Tibial nerve (tissue), 4 donors: ENCODE results near the gene TRA2A. TPM values are rescaled to one million over a fixed set of nuclear protein-coding genes. Genes with fewer than 3 reads are reported as not detected.
A peak's percentile ranks its signal among the peaks of the same experiment; 100 is the strongest.

Experiments
- DNase-seq, 2 donors: peaks; one replicate each; pipeline ENCODE4 v3.0.0-alpha.2; 2019; ENCODE audit warnings: low spot score in 2 of 2
- H3K27ac ChIP-seq, 4 donors: fragments of 200-600 bp; sonication (generic) in 3 of 4; one replicate each; pipeline ENCODE4 v1.5.1; 2017 to 2019; ENCODE audit warnings: mild to moderate bottlenecking in 1 of 4
- H3K27me3 ChIP-seq, 2 donors: fragments of 200-600 bp; sonication (generic) in 1 of 2; one replicate each; pipeline versions ENCODE4 v1.5.1 to v1.6.0; 2017 to 2019
- H3K36me3 ChIP-seq, 3 donors: fragments of 200-600 bp; sonication (generic); one replicate each; pipeline ENCODE4 v1.5.1; 2018 to 2019
- H3K4me1 ChIP-seq, 4 donors: fragments of 200-600 bp; sonication (generic) in 3 of 4; one replicate each; pipeline ENCODE4 v1.5.1; 2017 to 2019
- H3K4me3 ChIP-seq, 4 donors: fragments of 200-600 bp; sonication (generic) in 3 of 4; one replicate each; pipeline ENCODE4 v1.5.1; 2017 to 2019; ENCODE audit warnings: mild to moderate bottlenecking in 1 of 4, moderate library complexity in 1 of 4
- H3K9me3 ChIP-seq, 4 donors: fragments of 200-600 bp; sonication (generic) in 3 of 4; one replicate each; pipeline ENCODE4 v1.5.1; 2017 to 2019
- EP300 ChIP-seq, 2 donors: sonication (generic); formaldehyde crosslinking; IDR thresholded peaks; one replicate each; pipeline ENCODE4 v1.6.1; 2017; ENCODE audit warnings: antibody characterized with exemption in 2 of 2, mild to moderate bottlenecking in 1 of 2
- POLR2A ChIP-seq, 2 donors: fragments of 450-650 bp; IDR thresholded peaks; one replicate each; pipeline ENCODE4 v1.6.1; 2017; ENCODE audit warnings: antibody characterized with exemption in 2 of 2, mild to moderate bottlenecking in 2 of 2, moderate library complexity in 2 of 2
- WGBS, 2 donors: methylation state at CpG; one replicate each; pipeline ENCODE4 v1.1.5; 2018; 5-methylcytosine and 5-hydroxymethylcytosine counted together
- total RNA-seq, 4 donors: library from RNA; depleted of rRNA; stranded (reverse); fragments of >200 nt; gene quantifications; one replicate each; pipeline ENCODE4 v1.1.0, GENCODE V29; 2016
- TF ChIP-seq, protein P1 (sequence below), 5 experiments: fragments of 200-600 bp in 3 of 5; fragments of 450-650 bp in 2 of 5; sonication (generic) in 3 of 5; IDR thresholded peaks; one replicate each; pipeline ENCODE4 v1.5.1; 2016 to 2019; ENCODE audit warnings: antibody characterized with exemption in 5 of 5, mild to moderate bottlenecking in 3 of 5, moderate library complexity in 2 of 5

The TRA2A gene
- total RNA-seq, 4 donors from 2014 or later = 39.4 to 74.9 (median 43.5) TPM

DNA sequence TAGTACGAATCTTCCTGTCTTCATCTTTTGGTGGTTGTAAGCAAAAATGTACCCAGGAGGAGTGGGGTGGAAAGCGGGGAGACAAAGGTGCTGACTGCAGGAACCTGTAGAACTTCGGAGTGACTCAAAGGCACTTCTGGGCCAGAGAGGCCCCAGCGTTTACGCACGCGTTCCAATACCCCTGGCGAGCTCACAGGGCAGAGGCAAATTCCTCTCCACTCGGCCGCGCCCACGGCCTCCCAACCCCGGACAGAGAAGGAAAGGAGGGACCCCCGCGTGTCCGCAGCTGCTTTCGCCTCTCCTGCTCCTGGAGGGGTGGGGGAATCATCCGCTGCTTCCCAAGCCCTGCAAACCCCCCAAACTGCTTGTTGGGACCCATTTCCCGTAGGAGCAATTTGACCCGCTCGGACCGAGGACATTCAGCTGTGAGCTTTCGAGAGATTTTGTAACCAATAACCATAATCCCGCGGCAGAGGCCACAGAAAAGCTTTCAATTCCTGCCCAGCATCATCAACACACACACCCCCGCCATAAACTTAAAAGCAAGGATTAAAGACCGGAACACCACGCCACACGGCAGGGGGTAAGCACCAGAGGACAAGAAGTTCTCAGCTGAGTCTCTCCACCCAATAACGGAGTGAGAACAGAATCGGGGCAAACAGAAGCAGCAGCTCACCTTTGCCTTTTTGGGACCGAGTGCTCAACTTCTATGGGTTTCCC, 63.8 kb downstream of the TRA2A start:
- no peak for DNase-seq
- Histone ChIP-seq H3K27ac (peak overlapping the region in 1 of 4 donors; percentile 40), H3K4me1 (peaks cover 0 to 46% (median 32%) of the 10 kb centered on the region in 4 donors), H3K27me3 (peaks cover 10 to 96% of the 10 kb centered on the region in 2 donors), H3K36me3 (no peaks in the 10 kb centered on the region), H3K4me3 (peak overlapping the region; percentile 22 to 55 (median 29)), H3K9me3 (no peaks in the 10 kb centered on the region)
- TF ChIP-seq, protein P1, sequence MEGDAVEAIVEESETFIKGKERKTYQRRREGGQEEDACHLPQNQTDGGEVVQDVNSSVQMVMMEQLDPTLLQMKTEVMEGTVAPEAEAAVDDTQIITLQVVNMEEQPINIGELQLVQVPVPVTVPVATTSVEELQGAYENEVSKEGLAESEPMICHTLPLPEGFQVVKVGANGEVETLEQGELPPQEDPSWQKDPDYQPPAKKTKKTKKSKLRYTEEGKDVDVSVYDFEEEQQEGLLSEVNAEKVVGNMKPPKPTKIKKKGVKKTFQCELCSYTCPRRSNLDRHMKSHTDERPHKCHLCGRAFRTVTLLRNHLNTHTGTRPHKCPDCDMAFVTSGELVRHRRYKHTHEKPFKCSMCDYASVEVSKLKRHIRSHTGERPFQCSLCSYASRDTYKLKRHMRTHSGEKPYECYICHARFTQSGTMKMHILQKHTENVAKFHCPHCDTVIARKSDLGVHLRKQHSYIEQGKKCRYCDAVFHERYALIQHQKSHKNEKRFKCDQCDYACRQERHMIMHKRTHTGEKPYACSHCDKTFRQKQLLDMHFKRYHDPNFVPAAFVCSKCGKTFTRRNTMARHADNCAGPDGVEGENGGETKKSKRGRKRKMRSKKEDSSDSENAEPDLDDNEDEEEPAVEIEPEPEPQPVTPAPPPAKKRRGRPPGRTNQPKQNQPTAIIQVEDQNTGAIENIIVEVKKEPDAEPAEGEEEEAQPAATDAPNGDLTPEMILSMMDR (IDR thresholded peaks at IDR 0.05) = no peak
- peak in 1 of 2 donors; percentile 6 for TF ChIP-seq EP300 (IDR thresholded peaks at IDR 0.05)
- WGBS, 2 donors = 6% methylated on average over 16 to 26 of the region's 32 CpGs

DNA sequence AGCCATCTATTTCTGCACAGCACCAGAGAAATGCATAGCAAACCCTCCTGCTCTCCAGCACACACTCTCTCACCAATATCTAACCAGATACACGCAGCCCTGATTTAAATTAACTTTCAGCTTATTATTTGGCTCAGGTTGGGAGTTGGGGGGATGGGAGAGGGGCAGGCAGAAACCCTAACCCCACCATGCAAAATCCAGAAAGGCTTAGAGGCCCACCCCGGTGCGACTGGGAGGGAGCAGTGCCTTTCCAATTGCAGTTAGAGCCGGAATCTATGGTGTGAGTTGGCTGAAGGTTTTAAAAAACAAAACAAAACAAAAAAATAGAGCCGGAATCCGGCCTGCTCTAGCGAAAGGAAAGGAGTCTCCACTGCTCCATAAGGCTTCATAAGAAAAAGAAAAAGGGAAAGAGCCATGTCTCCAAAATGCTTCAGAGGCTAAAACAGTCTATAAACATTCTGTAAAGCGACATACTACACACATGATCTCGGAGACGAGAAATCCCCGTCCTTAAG, 64.4 kb downstream of the TRA2A start:
- Histone ChIP-seq H3K9me3 (no peaks in the 10 kb centered on the region), H3K27me3 (peaks cover 6 to 95% of the 10 kb centered on the region in 2 donors), H3K27ac (peak overlapping the region in 1 of 4 donors; percentile 40), H3K4me1 (peaks cover 0 to 46% (median 32%) of the 10 kb centered on the region in 4 donors), H3K36me3 (no peaks in the 10 kb centered on the region), H3K4me3 (peak overlapping the region in 1 of 4 donors; percentile 55)
- WGBS, 2 donors = 16 to 28% methylated on average over 11 of the region's 11 CpGs
- DNase-seq = no peak
- TF ChIP-seq, protein P1 (IDR thresholded peaks at IDR 0.05) = no peak
- no peak for TF ChIP-seq POLR2A (IDR thresholded peaks at IDR 0.05)
- TF ChIP-seq EP300 (IDR thresholded peaks at IDR 0.05) = no peak

DNA sequence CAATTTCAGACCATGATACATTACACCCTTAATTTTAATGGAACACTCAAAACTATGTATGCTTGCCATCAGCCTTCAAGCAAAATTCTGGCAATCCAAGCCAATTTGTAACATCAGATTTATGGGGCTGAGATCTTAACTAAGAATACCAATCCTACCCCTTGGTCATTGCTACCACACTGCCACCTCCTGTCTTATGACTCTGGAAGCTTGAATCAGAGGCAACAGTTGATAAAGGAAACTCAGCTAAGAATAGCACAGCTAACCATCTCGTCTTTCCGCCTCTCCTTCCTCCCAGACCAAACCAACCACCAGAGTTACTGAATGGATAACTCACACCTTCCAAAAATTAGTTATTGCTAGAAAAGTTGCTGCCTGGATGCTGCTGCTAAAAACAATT, 68.9 kb downstream of the TRA2A start:
- no peak overlapping the region for H3K27ac ChIP-seq
- H3K36me3 ChIP-seq = no peaks in the 10 kb centered on the region
- 22 to 36% methylated on average over 2 of the region's 2 CpGs for WGBS, 2 donors
- peak in 1 of 2 donors; percentile 31 for DNase-seq
- peaks cover 0 to 7% (median 2%) of the 10 kb centered on the region in 4 donors for H3K4me1 ChIP-seq
- no peaks in the 10 kb centered on the region for H3K9me3 ChIP-seq
- H3K4me3 ChIP-seq = no peak overlapping the region
- TF ChIP-seq POLR2A (IDR thresholded peaks at IDR 0.05) = no peak
- TF ChIP-seq, protein P1 (IDR thresholded peaks at IDR 0.05) = peak in 3 of 5 experiments; percentile 12 to 41 (median 38)
- TF ChIP-seq EP300 (IDR thresholded peaks at IDR 0.05) = no peak
- H3K27me3 ChIP-seq = peaks cover 0 to 73% of the 10 kb centered on the region in 2 donors

DNA sequence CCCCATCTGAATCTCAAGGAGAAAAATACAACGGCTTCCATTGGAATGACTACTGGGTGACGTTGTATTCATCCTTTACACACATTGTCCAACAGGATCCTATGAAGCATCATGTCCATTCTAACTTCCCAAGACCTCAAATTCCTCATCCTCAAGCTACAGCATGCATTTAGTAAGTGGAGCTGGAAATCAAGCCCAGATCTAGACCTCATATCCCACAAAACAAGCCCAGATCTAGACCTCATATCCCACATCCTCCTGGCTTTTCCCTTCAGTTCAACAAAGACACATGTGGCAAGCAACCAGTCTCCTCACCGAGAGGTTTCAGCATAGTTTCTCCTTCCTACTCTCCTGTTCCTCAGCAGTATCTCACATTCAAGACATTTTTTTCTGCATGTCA, 73.7 kb downstream of the TRA2A start:
- WGBS, 2 donors = 87 to 88% methylated on average over 3 of the region's 3 CpGs
- no peak overlapping the region for H3K4me3 ChIP-seq
- TF ChIP-seq POLR2A (IDR thresholded peaks at IDR 0.05) (no peak), EP300 (IDR thresholded peaks at IDR 0.05) (no peak)
- TF ChIP-seq, protein P1 (IDR thresholded peaks at IDR 0.05) = no peak
- H3K9me3 ChIP-seq = no peaks in the 10 kb centered on the region
- H3K27ac ChIP-seq = no peak overlapping the region
- no peaks in the 10 kb centered on the region for H3K4me1 ChIP-seq
- H3K36me3 ChIP-seq = no peaks in the 10 kb centered on the region
- peaks cover 0 to 46% of the 10 kb centered on the region in 2 donors for H3K27me3 ChIP-seq
- DNase-seq = no peak

DNA sequence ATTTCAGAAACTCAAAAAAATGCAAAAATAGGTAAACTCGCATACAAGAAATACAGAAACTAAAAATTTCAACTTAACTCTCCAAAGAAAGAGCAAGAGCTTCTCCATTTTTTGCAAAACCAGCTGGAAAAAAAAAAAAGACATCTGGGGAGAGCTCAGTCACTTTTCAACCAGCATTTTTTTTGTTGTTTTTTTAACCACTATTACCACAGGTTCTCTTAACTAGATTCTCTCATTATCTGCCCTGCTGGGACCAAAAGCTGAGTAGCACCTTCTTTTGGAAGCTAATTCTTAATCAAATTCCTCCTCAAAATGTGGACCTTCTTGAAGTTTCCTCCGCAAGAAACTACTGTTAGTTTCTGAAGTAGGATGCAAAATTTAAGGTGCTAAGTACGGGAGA, 75.7 kb downstream of the TRA2A start:
- DNase-seq = no peak
- no peaks in the 10 kb centered on the region for H3K9me3 ChIP-seq
- TF ChIP-seq, protein P1 (IDR thresholded peaks at IDR 0.05) = no peak
- no peak for TF ChIP-seq POLR2A (IDR thresholded peaks at IDR 0.05)
- no peak for TF ChIP-seq EP300 (IDR thresholded peaks at IDR 0.05)
- H3K4me3 ChIP-seq = no peak overlapping the region
- no peaks in the 10 kb centered on the region for H3K4me1 ChIP-seq
- peaks cover 0 to 30% of the 10 kb centered on the region in 2 donors for H3K27me3 ChIP-seq
- H3K36me3 ChIP-seq = no peaks in the 10 kb centered on the region
- 94 to 95% methylated on average over 3 of the region's 3 CpGs for WGBS, 2 donors
- H3K27ac ChIP-seq = no peak overlapping the region
